GM23338 (cell line): Measurements from ENCODE around the gene RFESD. TPM values are rescaled to one million over a fixed set of nuclear protein-coding genes. Genes with fewer than 3 reads are reported as not detected.

Experiments used
- ATAC-seq: fragments of 200-7000 bp; cut with Tn5 transposase; 3 replicates; pipeline ENCODE4 v1.9.1; 2020
- DNase-seq: peaks from one replicate; pipeline ENCODE4 v3.0.0-alpha.2; 2015; ENCODE audit warnings: low spot score
- H2AFZ ChIP-seq: fragments of 200-600 bp; sonication (generic); 2 replicates; pipeline ENCODE4 v1.8.0; 2016; ENCODE audit warnings: antibody characterized with exemption, mild to moderate bottlenecking, moderate library complexity
- H3F3A ChIP-seq: fragments of 200-600 bp; sonication (generic); replicated peaks from 2 replicates; pipeline ENCODE4 v1.8.0; 2017; ENCODE audit warnings: antibody characterized with exemption, mixed run types, low read depth
- H3K27ac ChIP-seq: fragments of 200-600 bp; sonication (generic); 2 replicates; pipeline ENCODE4 v1.6.1; 2016; ENCODE audit warnings: low read depth
- H3K27me3 ChIP-seq: fragments of 200-600 bp; sonication (generic); 2 replicates; pipeline ENCODE4 v1.8.0; 2016; ENCODE audit warnings: mild to moderate bottlenecking, mixed run types, moderate library complexity; ENCODE audit not compliant: insufficient read depth
- H3K36me3 ChIP-seq: fragments of 200-600 bp; sonication (generic); 2 replicates; pipeline ENCODE4 v1.8.0; 2016; ENCODE audit warnings: mild to moderate bottlenecking; ENCODE audit not compliant: insufficient read depth
- H3K4me1 ChIP-seq: fragments of 200-600 bp; sonication (generic); 2 replicates; pipeline ENCODE4 v1.8.0; 2016; ENCODE audit warnings: mild to moderate bottlenecking, moderate library complexity; ENCODE audit not compliant: insufficient read depth
- H3K4me2 ChIP-seq: fragments of 200-600 bp; sonication (generic); 2 replicates; pipeline ENCODE4 v1.7.1; 2017; ENCODE audit warnings: mixed run types
- H3K4me3 ChIP-seq: fragments of 200-600 bp; sonication (generic); 2 replicates; pipeline ENCODE4 v1.6.1; 2016; ENCODE audit warnings: mixed run types
- H3K79me2 ChIP-seq: fragments of 200-600 bp; sonication (generic); replicated peaks from 2 replicates; pipeline ENCODE4 v1.8.0; 2017; ENCODE audit warnings: mild to moderate bottlenecking; ENCODE audit not compliant: insufficient read depth
- H3K9me2 ChIP-seq: fragments of 200-600 bp; sonication (generic); 2 replicates; pipeline ENCODE4 v1.8.0; 2017; ENCODE audit not compliant: insufficient read depth
- H4K20me1 ChIP-seq: fragments of 200-600 bp; sonication (generic); replicated peaks from 2 replicates; pipeline ENCODE4 v1.8.0; 2017; ENCODE audit warnings: mild to moderate bottlenecking; ENCODE audit not compliant: insufficient read depth
- H3K27ac Mint-ChIP-seq: 2 replicates; pipeline ENCODE4 v1.8.0; 2020; ENCODE audit warnings: inconsistent platforms, mild to moderate bottlenecking, moderate library complexity, mixed read lengths
- H3K27me3 Mint-ChIP-seq: 3 replicates; pipeline ENCODE4 v1.8.0; 2022; ENCODE audit warnings: low read depth, mild to moderate bottlenecking, moderate library complexity, mixed read lengths, inconsistent platforms; ENCODE audit not compliant: insufficient read depth, poor library complexity
- H3K36me3 Mint-ChIP-seq: 3 replicates; pipeline ENCODE4 v1.8.0; 2021; ENCODE audit warnings: low read depth, mild to moderate bottlenecking, inconsistent platforms, moderate library complexity, mixed read lengths
- H3K4me1 Mint-ChIP-seq: 3 replicates; pipeline ENCODE4 v1.8.0; 2020; ENCODE audit warnings: mild to moderate bottlenecking, inconsistent platforms, mixed read lengths
- H3K4me3 Mint-ChIP-seq: 3 replicates; pipeline ENCODE4 v1.8.0; 2021; ENCODE audit warnings: moderate library complexity, mild to moderate bottlenecking, inconsistent platforms, mixed read lengths
- H3K9me3 Mint-ChIP-seq: 3 replicates; pipeline ENCODE4 v1.8.0; 2020; ENCODE audit warnings: moderate library complexity, mild to moderate bottlenecking, inconsistent platforms, mixed read lengths
- CREB1 ChIP-seq: fragments of 250-450 bp; sonication (Bioruptor Pico); IDR thresholded peaks from 2 replicates; pipeline ENCODE4 v1.5.0; 2020; ENCODE audit warnings: low read depth, mild to moderate bottlenecking, moderate library complexity
- EZH2 ChIP-seq: fragments of 200-600 bp; sonication (generic); IDR thresholded peaks from one replicate; pipeline ENCODE4 v1.8.0; 2017; ENCODE audit warnings: antibody characterized with exemption, mild to moderate bottlenecking, low read depth; ENCODE audit not compliant: unreplicated experiment
- EZH2phosphoT487 ChIP-seq: fragments of 200-600 bp; sonication (generic); IDR thresholded peaks from one replicate; pipeline ENCODE4 v1.8.1; 2018; ENCODE audit warnings: antibody characterized with exemption; ENCODE audit not compliant: unreplicated experiment
- JUNB ChIP-seq: IDR thresholded peaks from one replicate; pipeline ENCODE4 v1.6.1; 2016; ENCODE audit warnings: antibody characterized with exemption; ENCODE audit not compliant: unreplicated experiment
- NANOG ChIP-seq: IDR thresholded peaks from 2 replicates; pipeline ENCODE4 v1.6.1; 2016; ENCODE audit warnings: antibody characterized with exemption, borderline replicate concordance
- POLR2AphosphoS5 ChIP-seq: IDR thresholded peaks from 2 replicates; pipeline ENCODE4 v1.6.1; 2016; ENCODE audit warnings: antibody characterized with exemption, low read depth
- STAT1 ChIP-seq: IDR thresholded peaks from one replicate; pipeline ENCODE4 v1.6.1; 2016; ENCODE audit warnings: antibody characterized with exemption; ENCODE audit not compliant: unreplicated experiment
- ZNF114 ChIP-seq: fragments of 250-450 bp; sonication (Bioruptor Pico); IDR thresholded peaks from 2 replicates; pipeline ENCODE4 v1.5.0; 2020; ENCODE audit warnings: mild to moderate bottlenecking, moderate library complexity
- ZNF331 ChIP-seq: fragments of 250-450 bp; sonication (Bioruptor Pico); IDR thresholded peaks from 2 replicates; pipeline ENCODE4 v1.5.0; 2020; ENCODE audit warnings: low read depth, mild to moderate bottlenecking, moderate library complexity
- ZNF462 ChIP-seq: fragments of 250-450 bp; sonication (Bioruptor Pico); IDR thresholded peaks from 2 replicates; pipeline ENCODE4 v1.5.0; 2020; ENCODE audit warnings: mild to moderate bottlenecking, moderate library complexity
- polyA plus RNA-seq: library from polyadenylated mRNA; unstranded; fragments of >200 nt; fragmentation: Nextera tagmentation; extraction: Ambion mirVana; gene quantifications from 2 replicates; pipeline ENCODE4 v1.2.1, GENCODE V29; 2016
- total RNA-seq: library from RNA; depleted of rRNA; stranded (reverse); fragments of >200 nt; shearing (Covaris generic); gene quantifications from 2 replicates; pipeline ENCODE4 v1.2.3, GENCODE V29; 2014
- TF ChIP-seq, protein P1 (sequence below): IDR thresholded peaks from one replicate; pipeline ENCODE4 v1.6.1; 2018; ENCODE audit warnings: antibody characterized with exemption; ENCODE audit not compliant: unreplicated experiment
- TF ChIP-seq, protein P2 (sequence below), 2 experiments: fragments of 200-600 bp in 1 of 2; sonication (generic) in 1 of 2; conservative IDR thresholded peaks; 2 replicates each; pipeline versions ENCODE4 v1.5.1 to v1.6.1; 2016 to 2017; ENCODE audit warnings: antibody characterized with exemption in 2 of 2, low read depth in 2 of 2, mild to moderate bottlenecking in 2 of 2, moderate library complexity in 1 of 2
- TF ChIP-seq, protein P3 (sequence below): IDR thresholded peaks from 2 replicates; pipeline ENCODE4 v1.6.1; 2016; ENCODE audit warnings: antibody characterized with exemption

RFESD gene
- total and polyA plus RNA-seq, 2 experiments from 2014 or later: 2.4 to 6.9 TPM

GRCh38 chr5:95605786-95606185 lies 40.8 kb upstream of the RFESD start:
- Mint-ChIP-seq H3K4me3 (no peak overlapping the region), H3K9me3 (no peaks in the 10 kb centered on the region), H3K27me3 (peaks cover 2% of the 10 kb centered on the region), H3K27ac (no peak overlapping the region), H3K36me3 (no peaks in the 10 kb centered on the region), H3K4me1 (no peaks in the 10 kb centered on the region)
- H3K4me1 ChIP-seq: no peaks in the 10 kb centered on the region
- H3K4me3 ChIP-seq: no peak overlapping the region
- H3K4me2 ChIP-seq: no peak overlapping the region
- ATAC-seq: no peak
- no peak overlapping the region for H2AFZ ChIP-seq
- H3K36me3 ChIP-seq: no peaks in the 10 kb centered on the region
- H3F3A ChIP-seq: no peaks in the 10 kb centered on the region
- H3K27me3 ChIP-seq: no peaks in the 10 kb centered on the region
- TF ChIP-seq JUNB (no peak), ZNF462 (CRISPR knock-in tag) (no peak), EZH2 (no peak), POLR2AphosphoS5 (no peak), ZNF331 (CRISPR knock-in tag) (no peak), STAT1 (no peak), ZNF114 (CRISPR knock-in tag) (no peak), CREB1 (CRISPR knock-in tag) (no peak), NANOG (no peak), EZH2phosphoT487 (no peak)
- TF ChIP-seq, protein P1, sequence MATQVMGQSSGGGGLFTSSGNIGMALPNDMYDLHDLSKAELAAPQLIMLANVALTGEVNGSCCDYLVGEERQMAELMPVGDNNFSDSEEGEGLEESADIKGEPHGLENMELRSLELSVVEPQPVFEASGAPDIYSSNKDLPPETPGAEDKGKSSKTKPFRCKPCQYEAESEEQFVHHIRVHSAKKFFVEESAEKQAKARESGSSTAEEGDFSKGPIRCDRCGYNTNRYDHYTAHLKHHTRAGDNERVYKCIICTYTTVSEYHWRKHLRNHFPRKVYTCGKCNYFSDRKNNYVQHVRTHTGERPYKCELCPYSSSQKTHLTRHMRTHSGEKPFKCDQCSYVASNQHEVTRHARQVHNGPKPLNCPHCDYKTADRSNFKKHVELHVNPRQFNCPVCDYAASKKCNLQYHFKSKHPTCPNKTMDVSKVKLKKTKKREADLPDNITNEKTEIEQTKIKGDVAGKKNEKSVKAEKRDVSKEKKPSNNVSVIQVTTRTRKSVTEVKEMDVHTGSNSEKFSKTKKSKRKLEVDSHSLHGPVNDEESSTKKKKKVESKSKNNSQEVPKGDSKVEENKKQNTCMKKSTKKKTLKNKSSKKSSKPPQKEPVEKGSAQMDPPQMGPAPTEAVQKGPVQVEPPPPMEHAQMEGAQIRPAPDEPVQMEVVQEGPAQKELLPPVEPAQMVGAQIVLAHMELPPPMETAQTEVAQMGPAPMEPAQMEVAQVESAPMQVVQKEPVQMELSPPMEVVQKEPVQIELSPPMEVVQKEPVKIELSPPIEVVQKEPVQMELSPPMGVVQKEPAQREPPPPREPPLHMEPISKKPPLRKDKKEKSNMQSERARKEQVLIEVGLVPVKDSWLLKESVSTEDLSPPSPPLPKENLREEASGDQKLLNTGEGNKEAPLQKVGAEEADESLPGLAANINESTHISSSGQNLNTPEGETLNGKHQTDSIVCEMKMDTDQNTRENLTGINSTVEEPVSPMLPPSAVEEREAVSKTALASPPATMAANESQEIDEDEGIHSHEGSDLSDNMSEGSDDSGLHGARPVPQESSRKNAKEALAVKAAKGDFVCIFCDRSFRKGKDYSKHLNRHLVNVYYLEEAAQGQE: no peak
- TF ChIP-seq, protein P2, sequence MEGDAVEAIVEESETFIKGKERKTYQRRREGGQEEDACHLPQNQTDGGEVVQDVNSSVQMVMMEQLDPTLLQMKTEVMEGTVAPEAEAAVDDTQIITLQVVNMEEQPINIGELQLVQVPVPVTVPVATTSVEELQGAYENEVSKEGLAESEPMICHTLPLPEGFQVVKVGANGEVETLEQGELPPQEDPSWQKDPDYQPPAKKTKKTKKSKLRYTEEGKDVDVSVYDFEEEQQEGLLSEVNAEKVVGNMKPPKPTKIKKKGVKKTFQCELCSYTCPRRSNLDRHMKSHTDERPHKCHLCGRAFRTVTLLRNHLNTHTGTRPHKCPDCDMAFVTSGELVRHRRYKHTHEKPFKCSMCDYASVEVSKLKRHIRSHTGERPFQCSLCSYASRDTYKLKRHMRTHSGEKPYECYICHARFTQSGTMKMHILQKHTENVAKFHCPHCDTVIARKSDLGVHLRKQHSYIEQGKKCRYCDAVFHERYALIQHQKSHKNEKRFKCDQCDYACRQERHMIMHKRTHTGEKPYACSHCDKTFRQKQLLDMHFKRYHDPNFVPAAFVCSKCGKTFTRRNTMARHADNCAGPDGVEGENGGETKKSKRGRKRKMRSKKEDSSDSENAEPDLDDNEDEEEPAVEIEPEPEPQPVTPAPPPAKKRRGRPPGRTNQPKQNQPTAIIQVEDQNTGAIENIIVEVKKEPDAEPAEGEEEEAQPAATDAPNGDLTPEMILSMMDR (conservative IDR thresholded peaks at IDR 0.05; ENCODE audit: low read depth in 2 of 2): no peak
- TF ChIP-seq, protein P3, sequence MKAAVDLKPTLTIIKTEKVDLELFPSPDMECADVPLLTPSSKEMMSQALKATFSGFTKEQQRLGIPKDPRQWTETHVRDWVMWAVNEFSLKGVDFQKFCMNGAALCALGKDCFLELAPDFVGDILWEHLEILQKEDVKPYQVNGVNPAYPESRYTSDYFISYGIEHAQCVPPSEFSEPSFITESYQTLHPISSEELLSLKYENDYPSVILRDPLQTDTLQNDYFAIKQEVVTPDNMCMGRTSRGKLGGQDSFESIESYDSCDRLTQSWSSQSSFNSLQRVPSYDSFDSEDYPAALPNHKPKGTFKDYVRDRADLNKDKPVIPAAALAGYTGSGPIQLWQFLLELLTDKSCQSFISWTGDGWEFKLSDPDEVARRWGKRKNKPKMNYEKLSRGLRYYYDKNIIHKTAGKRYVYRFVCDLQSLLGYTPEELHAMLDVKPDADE: no peak
- no peak for DNase-seq
- H3K9me2 ChIP-seq: no peaks in the 10 kb centered on the region
- H3K27ac ChIP-seq: no peak overlapping the region
- H3K79me2 ChIP-seq: no peaks in the 10 kb centered on the region
- H4K20me1 ChIP-seq: no peaks in the 10 kb centered on the region
